Esophagus muscularis mucosa (tissue), 4 donors: ENCODE measurements around the gene NCOA7. TPM values are rescaled to one million over a fixed set of nuclear protein-coding genes. Genes with fewer than 3 reads are reported as not detected.
A peak's percentile ranks its signal among the peaks of the same experiment; 100 is the strongest.

ENCODE experiments used
- DNase-seq: peaks from one replicate; pipeline ENCODE4 v3.0.0-alpha.2; 2017; ENCODE audit errors: extremely low spot score
- H3K27ac ChIP-seq, 4 donors: fragments of 200-600 bp; sonication (generic); replicated peaks in 1 of 4; 1 replicate in 3 of 4; 2 replicates in 1 of 4; pipeline ENCODE4 v1.5.1; 2016 to 2019; ENCODE audit warnings: mild to moderate bottlenecking in 1 of 4
- H3K27me3 ChIP-seq, 4 donors: fragments of 200-600 bp; sonication (generic); one replicate each; pipeline versions ENCODE4 v1.5.1 to v1.6.0; 2016 to 2019
- H3K36me3 ChIP-seq, 4 donors: fragments of 200-600 bp; sonication (generic); one replicate each; pipeline ENCODE4 v1.5.1; 2016 to 2019
- H3K4me1 ChIP-seq, 4 donors: fragments of 200-600 bp; sonication (generic); one replicate each; pipeline ENCODE4 v1.5.1; 2016 to 2019
- H3K4me3 ChIP-seq, 4 donors: fragments of 200-600 bp; sonication (generic); 1 replicate in 2 of 4; 2 replicates in 2 of 4; pipeline ENCODE4 v1.5.1; 2016 to 2019; ENCODE audit warnings: mild to moderate bottlenecking in 4 of 4, moderate library complexity in 1 of 4
- H3K9me3 ChIP-seq, 4 donors: fragments of 200-600 bp; sonication (generic); 1 replicate in 3 of 4; 2 replicates in 1 of 4; pipeline ENCODE4 v1.5.1; 2016 to 2019
- EP300 ChIP-seq: sonication (generic); formaldehyde crosslinking; IDR thresholded peaks from one replicate; pipeline ENCODE4 v1.6.1; 2017; ENCODE audit warnings: antibody characterized with exemption
- POLR2A ChIP-seq: fragments of 450-650 bp; IDR thresholded peaks from one replicate; pipeline ENCODE4 v1.6.1; 2017; ENCODE audit warnings: antibody characterized with exemption, moderate library complexity, mild to moderate bottlenecking, low read depth
- POLR2AphosphoS5 ChIP-seq, 2 donors: sonication (generic); formaldehyde crosslinking; IDR thresholded peaks; one replicate each; pipeline ENCODE4 v1.6.1; 2017; ENCODE audit warnings: antibody characterized with exemption in 2 of 2
- WGBS: methylation state at CpG from one replicate; pipeline ENCODE4 v1.1.5; 2018; 5-methylcytosine and 5-hydroxymethylcytosine counted together
- intact Hi-C: fragments of 100-400 bp; cut with DNase I; formaldehyde crosslinking; loops from one replicate; pipeline ENCODE4 v1.15.1; 2023
- total RNA-seq, 4 donors: library from RNA; depleted of rRNA; stranded (reverse); fragments of >200 nt; gene quantifications; one replicate each; pipeline versions ENCODE4 v1.1.0 to v1.2.1, GENCODE V29; 2016
- TF ChIP-seq, protein P1 (sequence below), 3 experiments: fragments of 200-600 bp in 2 of 3; fragments of 450-650 bp in 1 of 3; sonication (generic) in 2 of 3; IDR thresholded peaks; one replicate each; pipeline ENCODE4 v1.5.1; 2017 to 2019; ENCODE audit warnings: antibody characterized with exemption in 3 of 3, mild to moderate bottlenecking in 2 of 3, moderate library complexity in 1 of 3

Gene NCOA7
- total RNA-seq, 4 donors from 2014 or later = 15.4 to 29.0 (median 19.9) TPM

DNA sequence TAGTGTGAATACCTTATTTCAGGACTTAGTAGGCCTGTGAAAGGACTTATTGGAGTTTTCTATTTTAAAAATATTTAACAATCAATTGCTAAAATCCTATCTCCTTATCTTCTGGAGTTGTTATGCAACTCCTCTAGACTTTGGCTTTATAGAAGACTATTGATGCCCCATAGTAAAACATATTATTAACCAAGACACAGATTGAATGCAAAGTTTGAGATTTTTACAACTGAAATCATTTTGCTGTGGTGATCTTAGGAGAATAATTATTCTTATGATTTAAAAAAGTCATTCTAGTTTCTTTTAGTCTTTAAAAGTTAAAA, 36.9 kb upstream of the NCOA7 start:
- no peak for DNase-seq
- H3K27ac ChIP-seq = no peak overlapping the region
- peaks cover 0 to 62% (median 3%) of the 10 kb centered on the region in 4 donors for H3K27me3 ChIP-seq
- H3K36me3 ChIP-seq = peaks cover 0 to 12% (median 6%) of the 10 kb centered on the region in 4 donors
- no peaks in the 10 kb centered on the region for H3K9me3 ChIP-seq
- peaks cover 0 to 25% (median 16%) of the 10 kb centered on the region in 4 donors for H3K4me1 ChIP-seq
- TF ChIP-seq EP300 = no peak
- TF ChIP-seq, protein P1, sequence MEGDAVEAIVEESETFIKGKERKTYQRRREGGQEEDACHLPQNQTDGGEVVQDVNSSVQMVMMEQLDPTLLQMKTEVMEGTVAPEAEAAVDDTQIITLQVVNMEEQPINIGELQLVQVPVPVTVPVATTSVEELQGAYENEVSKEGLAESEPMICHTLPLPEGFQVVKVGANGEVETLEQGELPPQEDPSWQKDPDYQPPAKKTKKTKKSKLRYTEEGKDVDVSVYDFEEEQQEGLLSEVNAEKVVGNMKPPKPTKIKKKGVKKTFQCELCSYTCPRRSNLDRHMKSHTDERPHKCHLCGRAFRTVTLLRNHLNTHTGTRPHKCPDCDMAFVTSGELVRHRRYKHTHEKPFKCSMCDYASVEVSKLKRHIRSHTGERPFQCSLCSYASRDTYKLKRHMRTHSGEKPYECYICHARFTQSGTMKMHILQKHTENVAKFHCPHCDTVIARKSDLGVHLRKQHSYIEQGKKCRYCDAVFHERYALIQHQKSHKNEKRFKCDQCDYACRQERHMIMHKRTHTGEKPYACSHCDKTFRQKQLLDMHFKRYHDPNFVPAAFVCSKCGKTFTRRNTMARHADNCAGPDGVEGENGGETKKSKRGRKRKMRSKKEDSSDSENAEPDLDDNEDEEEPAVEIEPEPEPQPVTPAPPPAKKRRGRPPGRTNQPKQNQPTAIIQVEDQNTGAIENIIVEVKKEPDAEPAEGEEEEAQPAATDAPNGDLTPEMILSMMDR (IDR thresholded peaks at IDR 0.05) = peak in 1 of 3 experiments; percentile 1
- no peak for TF ChIP-seq POLR2A
- intact Hi-C loops = loop anchor here (5.0 kb wide), 1 partner anchor 442 kb away; no protein-coding TSS in a partner anchor
- H3K4me3 ChIP-seq = no peak overlapping the region

DNA sequence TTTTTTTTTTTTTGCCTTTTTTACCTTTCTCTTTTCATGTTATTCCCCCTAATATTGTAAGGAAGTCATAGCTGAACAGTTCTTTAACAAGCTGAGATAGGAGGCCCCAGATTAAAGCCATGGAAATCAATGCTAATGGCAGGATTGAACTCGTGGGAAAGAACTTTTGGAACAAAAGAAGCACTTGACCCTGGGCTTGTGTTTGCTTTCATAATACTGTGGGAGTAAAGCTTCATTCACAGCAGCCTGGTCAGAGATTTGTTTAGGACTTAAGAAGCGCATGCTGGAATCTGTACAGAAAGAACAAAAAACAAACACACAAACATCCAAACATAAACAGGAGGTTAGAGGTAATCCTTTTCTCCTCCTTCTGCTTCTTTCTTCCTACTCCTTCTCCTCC, 36.2 kb upstream of the NCOA7 start:
- TF ChIP-seq POLR2A = no peak
- no peak for TF ChIP-seq POLR2AphosphoS5 (IDR thresholded peaks at IDR 0.05)
- TF ChIP-seq, protein P1 (IDR thresholded peaks at IDR 0.05) = no peak
- TF ChIP-seq EP300 = no peak
- no peaks in the 10 kb centered on the region for H3K9me3 ChIP-seq
- peaks cover 0 to 19% (median 12%) of the 10 kb centered on the region in 4 donors for H3K36me3 ChIP-seq
- no peak overlapping the region for H3K4me3 ChIP-seq
- DNase-seq = no peak
- 76% methylated on average over 2 of the region's 2 CpGs for WGBS
- no peak overlapping the region for H3K27ac ChIP-seq
- peaks cover 0 to 24% (median 14%) of the 10 kb centered on the region in 4 donors for H3K4me1 ChIP-seq
- intact Hi-C loops = loop anchor here (5.0 kb wide), 1 partner anchor 442 kb away; no protein-coding TSS in a partner anchor
- H3K27me3 ChIP-seq = peaks cover 0 to 64% (median 3%) of the 10 kb centered on the region in 4 donors

DNA sequence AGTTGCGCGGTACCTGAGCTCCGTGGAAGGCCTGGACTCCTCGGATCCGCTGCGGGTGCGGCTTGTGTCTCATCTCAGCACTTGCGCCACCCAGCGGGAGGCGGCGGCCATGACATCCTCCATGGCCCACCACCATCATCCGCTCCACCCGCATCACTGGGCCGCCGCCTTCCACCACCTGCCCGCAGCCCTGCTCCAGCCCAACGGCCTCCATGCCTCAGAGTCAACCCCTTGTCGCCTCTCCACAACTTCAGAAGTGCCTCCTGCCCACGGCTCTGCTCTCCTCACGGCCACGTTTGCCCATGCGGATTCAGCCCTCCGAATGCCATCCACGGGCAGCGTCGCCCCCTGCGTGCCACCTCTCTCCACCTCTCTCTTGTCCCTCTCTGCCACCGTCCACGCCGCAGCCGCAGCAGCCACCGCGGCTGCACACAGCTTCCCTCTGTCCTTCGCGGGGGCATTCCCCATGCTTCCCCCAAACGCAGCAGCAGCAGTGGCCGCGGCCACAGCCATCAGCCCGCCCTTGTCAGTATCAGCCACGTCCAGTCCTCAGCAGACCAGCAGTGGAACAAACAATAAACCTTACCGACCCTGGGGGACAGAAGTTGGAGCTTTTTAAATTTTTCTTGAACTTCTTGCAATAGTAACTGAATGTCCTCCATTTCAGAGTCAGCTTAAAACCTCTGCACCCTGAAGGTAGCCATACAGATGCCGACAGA, 31.4 kb upstream of the NCOA7 start:
- H3K4me3 ChIP-seq = no peak overlapping the region
- TF ChIP-seq, protein P1 (IDR thresholded peaks at IDR 0.05) = peak in 1 of 3 experiments; percentile 30
- no peak for TF ChIP-seq EP300
- peaks cover 0 to 26% (median 15%) of the 10 kb centered on the region in 4 donors for H3K36me3 ChIP-seq
- intact Hi-C loops = no loop called here
- H3K9me3 ChIP-seq = no peaks in the 10 kb centered on the region
- H3K27ac ChIP-seq = peak overlapping the region in 1 of 4 donors; percentile 20
- H3K27me3 ChIP-seq = peaks cover 0 to 30% (median 0%) of the 10 kb centered on the region in 4 donors
- 89% methylated on average over 36 of the region's 42 CpGs for WGBS
- H3K4me1 ChIP-seq = no peaks in the 10 kb centered on the region
- no peak for DNase-seq

DNA sequence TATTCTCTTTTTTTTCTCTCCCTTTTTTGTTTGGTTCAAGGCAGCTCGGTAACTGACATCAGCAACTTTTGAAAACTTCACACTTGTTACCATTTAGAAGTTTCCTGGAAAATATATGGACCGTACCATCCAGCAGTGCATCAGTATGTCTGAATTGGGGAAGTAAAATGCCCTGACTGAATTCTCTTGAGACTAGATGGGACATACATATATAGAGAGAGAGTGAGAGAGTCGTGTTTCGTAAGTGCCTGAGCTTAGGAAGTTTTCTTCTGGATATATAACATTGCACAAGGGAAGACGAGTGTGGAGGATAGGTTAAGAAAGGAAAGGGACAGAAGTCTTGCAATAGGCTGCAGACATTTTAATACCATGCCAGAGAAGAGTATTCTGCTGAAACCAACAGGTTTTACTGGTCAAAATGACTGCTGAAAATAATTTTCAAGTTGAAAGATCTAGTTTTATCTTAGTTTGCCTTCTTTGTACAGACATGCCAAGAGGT, 30.8 kb upstream of the NCOA7 start:
- Histone ChIP-seq H3K27ac (peak overlapping the region in 1 of 4 donors; percentile 20), H3K4me3 (no peak overlapping the region), H3K27me3 (peaks cover 0 to 25% (median 0%) of the 10 kb centered on the region in 4 donors), H3K9me3 (no peaks in the 10 kb centered on the region), H3K36me3 (peaks cover 0 to 23% (median 12%) of the 10 kb centered on the region in 4 donors), H3K4me1 (no peaks in the 10 kb centered on the region)
- WGBS = 71% methylated on average over 5 of the region's 5 CpGs
- TF ChIP-seq, protein P1 (IDR thresholded peaks at IDR 0.05) = no peak
- intact Hi-C loops = no loop called here
- DNase-seq = no peak
